Gastrocnemius medialis (tissue), 4 donors: ENCODE results near the gene FIGNL1. TPM values are rescaled to one million over a fixed set of nuclear protein-coding genes. Genes with fewer than 3 reads are reported as not detected.

Experiments
- ATAC-seq, 2 donors: fragments of 150-250 bp; one replicate each; pipeline ENCODE4 v1.9.1; 2016
- DNase-seq, 2 donors: peaks; one replicate each; pipeline ENCODE4 v3.0.0-alpha.2; 2019
- H3K27ac ChIP-seq, 4 donors: fragments of 200-600 bp; sonication (generic); 1 replicate in 1 of 4; 2 replicates in 3 of 4; pipeline ENCODE4 v1.5.1; 2016 to 2018; ENCODE audit warnings: mild to moderate bottlenecking in 2 of 4, moderate library complexity in 1 of 4
- H3K27me3 ChIP-seq, 3 donors: fragments of 200-600 bp; sonication (generic) in 2 of 3; 1 replicate in 1 of 3; 2 replicates in 2 of 3; pipeline versions ENCODE4 v1.5.1 to v1.6.0; 2016 to 2019; ENCODE audit warnings: mild to moderate bottlenecking in 1 of 3, moderate library complexity in 1 of 3
- H3K36me3 ChIP-seq, 2 donors: fragments of 200-600 bp; sonication (generic) in 1 of 2; one replicate each; pipeline ENCODE4 v1.5.1; 2017 to 2018
- H3K4me1 ChIP-seq, 2 donors: fragments of 200-600 bp; sonication (generic) in 1 of 2; one replicate each; pipeline ENCODE4 v1.5.1; 2016 to 2017; ENCODE audit warnings: mild to moderate bottlenecking in 2 of 2
- H3K4me3 ChIP-seq, 4 donors: fragments of 200-600 bp; sonication (generic) in 3 of 4; 1 replicate in 1 of 4; 2 replicates in 3 of 4; pipeline ENCODE4 v1.5.1; 2016 to 2019; ENCODE audit warnings: mild to moderate bottlenecking in 2 of 4
- H3K9me3 ChIP-seq, 3 donors: fragments of 200-600 bp; sonication (generic) in 2 of 3; 1 replicate in 1 of 3; 2 replicates in 2 of 3; pipeline ENCODE4 v1.5.1; 2016 to 2019
- CTCF ChIP-seq, 5 experiments: fragments of 450-650 bp in 3 of 5; fragments of 200-600 bp in 2 of 5; sonication (generic) in 2 of 5; IDR thresholded peaks in 4 of 5; conservative IDR thresholded peaks in 1 of 5; 1 replicate in 4 of 5; 2 replicates in 1 of 5; pipeline ENCODE4 v1.5.1; 2016 to 2019; ENCODE audit warnings: antibody characterized with exemption in 5 of 5, mild to moderate bottlenecking in 3 of 5, moderate library complexity in 3 of 5
- POLR2A ChIP-seq, 2 donors: fragments of 450-650 bp; IDR thresholded peaks; one replicate each; pipeline ENCODE4 v1.6.1; 2017; ENCODE audit warnings: antibody characterized with exemption in 2 of 2, mild to moderate bottlenecking in 2 of 2, moderate library complexity in 2 of 2
- in situ Hi-C, 4 donors: fragments of 200-750 bp; cut with MboI; loops; one replicate each; pipeline versions ENCODE4 v1.15.0 to v1.8.0; 2017; ENCODE audit warnings: low sequenced_read_pairs in 4 of 4
- intact Hi-C: fragments of 100-400 bp; cut with DNase I; formaldehyde crosslinking; loops from one replicate; pipeline ENCODE4 v1.15.1; 2023; ENCODE audit warnings: low total_unique reads
- total RNA-seq, 4 donors: library from RNA; depleted of rRNA; stranded (reverse); fragments of >200 nt; gene quantifications; one replicate each; pipeline versions ENCODE4 v1.1.0 to v1.2.3, GENCODE V29; 2016

Gene FIGNL1
- total RNA-seq, 4 donors from 2014 or later = 2.3 to 9.2 (median 6.2) TPM

DNA sequence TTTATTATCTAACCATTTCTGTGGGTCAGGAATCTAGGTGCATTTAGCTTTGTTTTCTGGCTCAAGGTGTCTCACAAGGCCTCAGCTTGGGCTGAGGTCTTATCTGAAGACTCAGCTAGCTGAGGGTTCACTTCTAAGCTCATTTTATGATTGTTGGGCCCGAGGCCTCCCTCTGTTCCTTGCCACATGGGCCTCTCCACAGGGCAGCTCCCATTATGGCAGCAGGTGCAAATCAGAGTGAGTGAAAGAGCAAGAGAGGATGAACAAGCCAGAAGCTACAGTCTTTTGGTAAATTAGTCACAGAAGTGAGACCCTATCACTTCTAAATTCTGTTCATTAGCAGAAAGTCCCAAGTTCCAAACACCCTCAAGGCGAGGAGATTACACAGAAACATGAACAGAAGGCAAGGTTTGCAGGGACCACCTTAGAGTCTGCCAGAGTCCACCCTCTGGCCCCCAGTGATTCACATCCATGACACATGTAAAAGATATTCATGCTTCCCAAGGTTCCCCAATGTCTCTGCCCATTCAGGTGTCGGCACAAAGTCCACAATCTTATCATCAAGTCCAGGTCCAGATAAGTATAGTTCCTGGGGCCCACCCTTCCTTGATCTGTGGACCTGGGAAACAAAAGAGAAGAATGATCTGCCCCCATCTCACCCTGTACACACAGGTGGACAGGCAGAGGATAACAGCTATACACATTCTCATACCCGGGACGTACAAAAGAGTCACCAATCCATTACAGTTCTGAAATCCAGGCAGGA, 23.7 kb downstream of the FIGNL1 start:
- no peak for TF ChIP-seq POLR2A (IDR thresholded peaks at IDR 0.05)
- TF ChIP-seq CTCF (IDR thresholded peaks at IDR 0.05 in 4 of 5, conservative IDR thresholded peaks at IDR 0.05 in 1 of 5) = no peak
- intact Hi-C loops = no loop called here
- no peak overlapping the region for H3K4me3 ChIP-seq
- no peaks in the 10 kb centered on the region for H3K4me1 ChIP-seq
- ATAC-seq (no peak), DNase-seq (no peak)
- in situ Hi-C loops = no loop called here
- H3K36me3 ChIP-seq = no peaks in the 10 kb centered on the region
- H3K27me3 ChIP-seq = no peaks in the 10 kb centered on the region
- no peaks in the 10 kb centered on the region for H3K9me3 ChIP-seq
- H3K27ac ChIP-seq = no peak overlapping the region

DNA sequence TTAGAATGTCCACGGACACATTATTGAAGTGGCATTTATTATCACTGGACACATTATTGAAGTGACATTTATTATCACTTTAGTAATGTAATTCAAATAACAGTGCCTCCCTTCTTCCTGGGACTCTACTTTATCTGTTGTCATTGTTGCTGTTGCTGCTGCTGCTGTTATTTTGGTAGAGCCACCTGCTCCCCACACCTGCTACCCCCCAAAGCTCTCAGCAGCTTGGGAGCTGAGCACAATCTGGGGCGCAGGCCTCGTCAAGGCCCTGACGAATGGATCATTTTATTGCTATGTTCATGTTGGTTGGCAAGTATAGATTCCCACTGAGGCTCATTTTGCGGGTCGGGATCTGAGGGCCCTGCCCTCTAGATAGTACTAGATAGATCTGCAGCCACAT, 24.8 kb downstream of the FIGNL1 start:
- H3K4me3 ChIP-seq = no peak overlapping the region
- no peak overlapping the region for H3K27ac ChIP-seq
- H3K9me3 ChIP-seq = no peaks in the 10 kb centered on the region
- H3K4me1 ChIP-seq = no peaks in the 10 kb centered on the region
- TF ChIP-seq POLR2A (IDR thresholded peaks at IDR 0.05) (no peak), CTCF (IDR thresholded peaks at IDR 0.05 in 4 of 5, conservative IDR thresholded peaks at IDR 0.05 in 1 of 5) (no peak)
- no peak for DNase-seq
- in situ Hi-C loops (no loop called here), intact Hi-C loops (no loop called here)
- no peak for ATAC-seq
- H3K36me3 ChIP-seq = no peaks in the 10 kb centered on the region
- no peaks in the 10 kb centered on the region for H3K27me3 ChIP-seq

GRCh38 chr7:50423860-50424259, 26.3 kb downstream of the FIGNL1 start:
- in situ Hi-C loops (loop anchor here in 1 of 4 donors (25.0 kb wide), 1 partner anchor 212 kb away; no protein-coding TSS in a partner anchor), intact Hi-C loops (no loop called here)
- ATAC-seq = no peak
- no peaks in the 10 kb centered on the region for H3K9me3 ChIP-seq
- H3K27me3 ChIP-seq = no peaks in the 10 kb centered on the region
- no peak overlapping the region for H3K4me3 ChIP-seq
- H3K4me1 ChIP-seq = no peaks in the 10 kb centered on the region
- no peak overlapping the region for H3K27ac ChIP-seq
- TF ChIP-seq POLR2A (IDR thresholded peaks at IDR 0.05) (no peak), CTCF (IDR thresholded peaks at IDR 0.05 in 4 of 5, conservative IDR thresholded peaks at IDR 0.05 in 1 of 5) (no peak)
- no peak for DNase-seq
- no peaks in the 10 kb centered on the region for H3K36me3 ChIP-seq

- in situ Hi-C loops (loop anchor here in 1 of 4 donors (25.0 kb wide), 1 partner anchor 211 kb away; no protein-coding TSS in a partner anchor), intact Hi-C loops (no loop called here)
- H3K36me3 ChIP-seq = no peaks in the 10 kb centered on the region
- H3K27me3 ChIP-seq = no peaks in the 10 kb centered on the region
- ATAC-seq (no peak), DNase-seq (no peak)
- no peaks in the 10 kb centered on the region for H3K9me3 ChIP-seq
- no peaks in the 10 kb centered on the region for H3K4me1 ChIP-seq
- no peak overlapping the region for H3K4me3 ChIP-seq
- TF ChIP-seq POLR2A (IDR thresholded peaks at IDR 0.05) (no peak), CTCF (IDR thresholded peaks at IDR 0.05 in 4 of 5, conservative IDR thresholded peaks at IDR 0.05 in 1 of 5) (no peak)
- no peak overlapping the region for H3K27ac ChIP-seq
Measured at GRCh38 chr7:50422858-50423257, 27.3 kb downstream of the FIGNL1 start.
